Measurements from ENCODE around the gene OR5K1.

OR5K1 gene

GRCh38 chr3:98500019-98500418 is 37.0 kb downstream of the OR5K1 start:
- no peak for TF ChIP-seq GATA1 (IDR thresholded peaks at IDR 0.05; ENCODE audit: low read depth, low read length)
- DNase-seq: no peak

- no peak for TF ChIP-seq POLR2A (IDR thresholded peaks at IDR 0.05; ENCODE audit: low read length)
- no peak for TF ChIP-seq GATA1 (IDR thresholded peaks at IDR 0.05; ENCODE audit: low read depth, low read length)
- no peak for DNase-seq
Observed at GRCh38 chr3:98501270-98501669, 38.3 kb downstream of the OR5K1 start.

GRCh38 chr3:98501863-98502576 is 39.0 kb downstream of the OR5K1 start:
- DNase-seq: no peak

DNA sequence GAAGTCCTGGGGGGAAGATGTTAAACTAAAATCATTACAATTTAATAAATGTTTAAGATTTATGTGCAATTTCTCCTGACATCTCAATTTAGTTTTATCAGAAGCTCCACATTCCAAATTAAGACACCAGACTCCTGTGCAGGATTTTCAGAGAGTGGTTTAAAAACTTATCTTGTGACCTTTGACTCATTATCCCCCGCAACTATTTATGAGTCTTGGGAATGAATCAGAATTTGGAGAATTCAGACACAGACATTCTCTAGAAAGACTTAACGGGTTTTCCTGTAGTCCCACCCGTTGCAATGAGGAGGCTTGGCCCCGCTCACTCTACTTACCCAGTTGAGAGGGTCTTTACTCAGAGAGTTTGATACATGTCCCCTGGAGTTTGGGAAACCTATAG is 41.5 kb downstream of the OR5K1 start:
- TF ChIP-seq POLR2A (IDR thresholded peaks at IDR 0.05; ENCODE audit: low read length) (no peak), GATA1 (IDR thresholded peaks at IDR 0.05; ENCODE audit: low read depth, low read length) (no peak)
- no peak for DNase-seq

More at GRCh38 chr3:98501863-98502576, 39.0 kb downstream of the OR5K1 start:
- no peak for TF ChIP-seq GATA1 (IDR thresholded peaks at IDR 0.05; ENCODE audit: low read depth, low read length)
- no peak for TF ChIP-seq POLR2A (IDR thresholded peaks at IDR 0.05; ENCODE audit: low read length)

GRCh38 chr3:98508582-98508981 is 45.6 kb downstream of the OR5K1 start:
- no peak for DNase-seq
- TF ChIP-seq POLR2A (IDR thresholded peaks at IDR 0.05; ENCODE audit: low read length) (no peak), GATA1 (IDR thresholded peaks at IDR 0.05; ENCODE audit: low read depth, low read length) (no peak)

DNA sequence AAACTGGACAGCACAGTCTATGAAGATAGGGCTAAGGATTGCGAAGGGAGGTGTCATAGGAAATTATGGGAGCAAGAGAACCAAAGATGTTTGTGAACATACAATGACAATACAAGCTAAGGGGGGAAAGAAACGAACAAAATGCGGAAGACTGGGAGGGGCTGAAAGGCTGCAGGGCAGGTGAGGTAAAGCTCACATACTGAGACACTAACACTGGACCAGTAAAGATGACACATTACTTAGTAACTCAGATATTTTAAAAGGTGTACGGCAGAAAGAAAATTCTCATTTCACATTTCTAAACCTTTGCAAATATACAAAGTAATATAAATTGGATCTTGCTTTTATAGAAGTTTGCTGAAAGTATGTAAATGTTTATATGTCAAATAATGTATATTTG is 49.6 kb downstream of the OR5K1 start:
- TF ChIP-seq GATA1 (IDR thresholded peaks at IDR 0.05; ENCODE audit: low read depth, low read length): no peak
- no peak for TF ChIP-seq POLR2A (IDR thresholded peaks at IDR 0.05; ENCODE audit: low read length)
- no peak for DNase-seq

- TF ChIP-seq POLR2A (IDR thresholded peaks at IDR 0.05; ENCODE audit: low read length): no peak
- no peak for TF ChIP-seq GATA1 (IDR thresholded peaks at IDR 0.05; ENCODE audit: low read depth, low read length)
- DNase-seq: peak in 1 of 2 experiments; percentile 28
Observed at GRCh38 chr3:98513091-98513511, 50.1 kb downstream of the OR5K1 start.

DNA sequence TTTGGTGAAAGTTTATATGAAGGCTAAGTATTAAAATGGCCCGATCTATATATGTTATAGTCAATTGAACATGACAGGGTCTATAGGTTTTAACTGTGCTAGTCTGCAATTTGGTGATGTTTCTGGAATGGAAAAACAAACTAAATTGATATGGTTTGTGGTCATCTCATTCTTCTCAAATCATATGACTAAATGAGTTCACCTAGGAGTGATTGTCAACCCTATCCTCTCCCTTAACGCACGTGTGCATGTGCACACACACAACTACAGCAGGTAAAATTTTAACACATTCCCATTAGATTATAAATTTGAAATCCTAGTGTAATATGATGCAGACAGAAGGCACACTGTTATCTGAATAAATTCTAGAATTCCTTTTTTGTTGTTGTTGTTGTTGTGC is 50.7 kb downstream of the OR5K1 start:
- no peak for TF ChIP-seq POLR2A (IDR thresholded peaks at IDR 0.05; ENCODE audit: low read length)
- DNase-seq: no peak

DNA sequence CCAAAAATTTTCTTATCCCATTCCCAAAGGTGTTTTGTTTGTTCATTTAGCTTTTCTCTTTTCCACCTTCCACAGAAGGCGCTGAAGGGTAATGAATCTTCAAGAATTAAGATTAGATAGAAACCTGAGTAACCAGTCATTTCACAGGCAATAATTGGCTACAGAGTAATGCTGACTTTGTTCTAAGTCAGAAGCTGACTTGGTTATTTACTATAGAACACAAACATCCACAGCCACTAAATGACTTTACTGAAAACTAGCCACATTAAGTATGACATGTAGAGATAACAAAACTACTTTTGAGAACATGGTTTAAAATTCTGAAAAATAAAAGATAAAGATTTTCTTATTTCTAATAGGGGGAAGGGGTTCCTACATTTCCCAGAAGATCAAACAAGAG is 51.9 kb downstream of the OR5K1 start:
- TF ChIP-seq POLR2A (IDR thresholded peaks at IDR 0.05; ENCODE audit: low read length) (no peak), GATA1 (IDR thresholded peaks at IDR 0.05; ENCODE audit: low read depth, low read length) (no peak)
- no peak for DNase-seq

DNA sequence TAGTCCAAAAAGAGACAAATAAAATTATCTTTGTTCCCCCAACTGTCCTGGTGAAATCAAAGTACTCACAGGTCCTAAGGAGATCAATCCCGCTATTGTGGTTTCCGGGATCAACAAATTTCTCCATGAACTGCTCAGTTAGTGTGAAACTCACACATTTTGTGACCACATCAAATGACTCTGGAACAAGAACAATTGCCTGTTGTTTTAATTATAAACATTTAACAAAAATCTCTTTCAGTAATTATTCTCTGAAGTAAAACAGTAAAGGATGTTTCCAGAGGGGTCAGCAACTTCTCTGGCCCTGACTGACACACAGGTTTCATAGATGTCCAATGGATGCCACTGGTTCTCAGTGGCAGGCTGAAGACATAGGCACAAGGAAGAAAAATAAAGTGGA is 55.8 kb downstream of the OR5K1 start:
- no peak for DNase-seq
- TF ChIP-seq POLR2A (IDR thresholded peaks at IDR 0.05; ENCODE audit: low read length): no peak
- no peak for TF ChIP-seq GATA1 (IDR thresholded peaks at IDR 0.05; ENCODE audit: low read depth, low read length)

- no peak for DNase-seq
- TF ChIP-seq GATA1 (IDR thresholded peaks at IDR 0.05; ENCODE audit: low read depth, low read length) (no peak), POLR2A (IDR thresholded peaks at IDR 0.05; ENCODE audit: low read length) (no peak)
Observed at GRCh38 chr3:98519351-98519750, 56.4 kb downstream of the OR5K1 start.

DNA sequence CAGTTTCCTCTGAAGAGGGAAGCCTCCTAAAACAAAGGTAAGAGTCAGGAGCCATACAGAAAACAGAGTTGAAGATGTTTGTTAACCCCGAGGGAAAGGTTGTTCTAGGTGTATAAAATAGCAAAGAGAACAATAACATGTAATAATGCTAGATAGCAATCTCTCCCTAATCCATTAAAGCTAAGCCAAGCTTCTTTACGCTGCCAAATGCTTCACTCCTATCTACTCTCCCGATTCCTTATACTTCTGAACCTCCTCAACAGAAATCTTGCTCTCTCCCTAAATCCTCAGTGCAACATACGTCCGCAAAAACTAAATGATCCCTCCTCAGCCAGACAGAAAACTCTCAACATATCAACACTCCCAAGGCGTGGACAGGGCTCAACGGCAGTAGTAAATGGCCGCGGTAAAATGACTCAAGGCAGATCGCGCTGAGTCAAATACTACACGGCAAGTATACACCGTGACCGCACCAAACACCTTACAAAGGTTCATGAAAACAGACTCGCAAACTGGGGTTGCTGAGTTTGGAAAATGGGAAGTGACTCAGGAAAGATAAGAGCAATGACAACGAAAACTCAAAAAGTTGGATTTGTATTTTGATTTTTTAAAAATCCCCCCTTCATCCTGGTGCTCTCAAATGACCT is 59.0 kb downstream of the OR5K1 start:
- peak; percentile 77 to 86 for DNase-seq
- TF ChIP-seq POLR2A (IDR thresholded peaks at IDR 0.05; ENCODE audit: low read length) (no peak), GATA1 (IDR thresholded peaks at IDR 0.05; ENCODE audit: low read depth, low read length) (no peak)

All from erythroblast (primary cell).